Epithelial cell of esophagus (primary cell): ENCODE data around the gene CUL7.

Experiments used
- DNase-seq: peaks from one replicate; pipeline ENCODE4 v3.0.0; 2010; ENCODE audit warnings: low read depth
- H3K4me3 ChIP-seq: 2 replicates; pipeline ENCODE4 v1.5.1; 2011; ENCODE audit warnings: mild to moderate bottlenecking, low read length, control low read depth
- CTCF ChIP-seq: IDR thresholded peaks from 2 replicates; pipeline ENCODE4 v1.5.1; 2011; ENCODE audit warnings: low read depth, mild to moderate bottlenecking, low read length, control low read depth, inconsistent platforms; ENCODE audit not compliant: insufficient read depth; ENCODE audit errors: missing control alignments

CUL7 gene

DNA sequence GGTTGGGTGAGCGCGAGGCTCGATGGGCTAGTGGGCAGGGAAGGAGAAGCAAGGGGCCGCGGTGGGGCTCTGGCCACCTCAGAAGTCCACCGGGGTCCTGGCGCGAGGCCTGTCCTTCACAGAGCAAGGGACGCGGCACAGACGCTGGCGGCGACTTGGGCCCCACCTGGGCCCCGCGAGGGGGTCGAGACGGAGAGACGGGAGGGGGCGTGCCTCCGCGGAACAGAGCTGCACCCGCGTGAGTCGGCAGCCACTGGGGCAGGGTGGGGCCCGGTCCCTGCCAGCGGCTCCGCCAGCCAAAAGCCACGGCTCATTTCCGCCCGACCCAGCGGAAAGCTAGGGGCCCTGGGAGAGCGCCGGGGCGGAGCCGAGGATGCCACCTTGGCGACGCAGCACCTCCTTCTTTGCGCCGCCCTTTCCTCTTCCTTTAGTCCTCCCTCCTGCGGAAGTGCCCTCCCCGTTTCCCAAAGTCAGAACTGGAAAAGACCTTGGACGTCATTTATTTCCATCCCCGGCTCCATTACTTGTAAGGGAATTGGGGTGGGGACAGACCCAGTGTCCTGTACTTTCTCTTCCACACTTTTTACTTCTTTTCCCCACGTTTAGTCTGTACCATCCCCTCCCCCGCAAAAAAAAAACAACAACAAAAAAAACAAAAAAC is at the start of gene CUL7:
Gene CUL7 (minus strand): TSS at position 307 of the 661 bp plus-strand sequence. CDS start 1,063 bp downstream, outside the sequence.
- H3K4me3 ChIP-seq, result peak within 1 kb of the TSS; percentile 94
- no peak for TF ChIP-seq CTCF
- peak; percentile 97 for DNase-seq

GRCh38 chr6:43101497-43101896 is 47.8 kb upstream of the CUL7 start:
- no peak overlapping the region for H3K4me3 ChIP-seq
- TF ChIP-seq CTCF, result no peak
- no peak for DNase-seq

GRCh38 chr6:43097502-43097901 is 43.9 kb upstream of the CUL7 start:
- DNase-seq, result no peak
- H3K4me3 ChIP-seq, result no peak overlapping the region
- TF ChIP-seq CTCF, result no peak

GRCh38 chr6:43097098-43097489 is 43.4 kb upstream of the CUL7 start:
- DNase-seq, result no peak
- H3K4me3 ChIP-seq, result peak overlapping the region; percentile 5
- no peak for TF ChIP-seq CTCF

DNA sequence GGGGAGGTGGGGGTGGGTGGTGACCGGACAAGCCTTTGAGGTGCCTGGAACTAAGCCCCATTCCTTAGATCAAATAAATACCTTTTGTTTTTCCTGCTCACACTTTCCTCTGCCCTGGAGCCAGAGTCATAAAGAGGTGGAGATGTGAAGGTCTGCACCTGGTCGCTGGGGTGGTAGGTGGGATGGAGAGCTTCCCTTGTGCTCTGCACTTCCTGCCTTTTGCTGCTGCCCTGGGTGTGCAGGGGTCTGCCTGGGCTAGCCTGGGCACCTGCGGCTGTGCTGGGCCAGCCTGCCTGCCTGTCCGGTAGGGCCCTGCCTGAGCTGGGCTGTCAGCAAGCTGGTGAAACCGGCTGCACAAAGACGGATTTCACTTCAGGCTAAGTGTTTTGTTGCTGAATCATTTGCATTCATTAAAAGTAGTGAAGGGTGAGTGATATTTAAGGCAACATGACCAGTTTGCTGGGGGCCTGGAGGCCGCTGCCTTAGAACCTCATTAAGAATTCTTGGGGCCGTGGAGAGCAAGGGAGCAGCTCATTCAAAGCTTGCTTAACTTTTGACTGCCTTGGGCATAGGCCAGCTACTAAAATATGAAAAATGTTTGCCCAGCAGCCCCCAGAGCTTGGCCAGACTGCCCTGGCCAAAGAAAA is 42.9 kb upstream of the CUL7 start:
- peak overlapping the region; percentile 47 for H3K4me3 ChIP-seq
- no peak for TF ChIP-seq CTCF
- peak; percentile 97 for DNase-seq

- DNase-seq, result no peak
- TF ChIP-seq CTCF, result no peak
- peak overlapping the region; percentile 47 for H3K4me3 ChIP-seq
Measured at GRCh38 chr6:43095939-43096338, 42.3 kb upstream of the CUL7 start.
